Left ventricle myocardium inferior (tissue), 1 donor: ENCODE measurements around the gene RAB40C. TPM values are rescaled to one million over a fixed set of nuclear protein-coding genes. Genes with fewer than 3 reads are reported as not detected.

Source experiments
- DNase-seq: peaks from one replicate; pipeline ENCODE4 v3.0.0-alpha.2; 2020
- H3K27ac ChIP-seq: fragments of 200-600 bp; replicated peaks from 2 replicates; pipeline ENCODE4 v1.8.0; 2021
- H3K27me3 ChIP-seq: fragments of 200-600 bp; 2 replicates; pipeline ENCODE4 v1.8.0; 2021; ENCODE audit warnings: low read depth
- H3K36me3 ChIP-seq: fragments of 200-600 bp; 2 replicates; pipeline ENCODE4 v1.8.0; 2021
- H3K4me1 ChIP-seq: fragments of 200-600 bp; 2 replicates; pipeline ENCODE4 v1.8.0; 2021
- H3K4me3 ChIP-seq: fragments of 200-600 bp; 2 replicates; pipeline ENCODE4 v1.8.0; 2021; ENCODE audit warnings: mild to moderate bottlenecking, moderate library complexity
- H3K9me3 ChIP-seq: fragments of 200-600 bp; replicated peaks from 2 replicates; pipeline ENCODE4 v1.8.0; 2021
- CTCF ChIP-seq: fragments of 200-600 bp; IDR thresholded peaks from 2 replicates; pipeline ENCODE4 v1.8.0; 2021; ENCODE audit warnings: antibody characterized with exemption, mild to moderate bottlenecking, borderline replicate concordance
- intact Hi-C: fragments of 100-400 bp; cut with micrococcal nuclease; formaldehyde crosslinking; loops from one replicate; pipeline ENCODE4 v1.11.0; 2022
- total RNA-seq: library from RNA; stranded (reverse); fragmentation: NEBNext Ultra II Directional; extraction: Animal tissue kit (Norgen Biotek cat#: 25700); gene quantifications from one replicate; pipeline ENCODE4 v1.2.1, GENCODE V29; 2021
- donor health status: DM: no; HTN: yes; CAD: no; lungs with severe emphysema.

The RAB40C gene
- total RNA-seq, 1 donor from 2014 or later, result 10.3 TPM

DNA sequence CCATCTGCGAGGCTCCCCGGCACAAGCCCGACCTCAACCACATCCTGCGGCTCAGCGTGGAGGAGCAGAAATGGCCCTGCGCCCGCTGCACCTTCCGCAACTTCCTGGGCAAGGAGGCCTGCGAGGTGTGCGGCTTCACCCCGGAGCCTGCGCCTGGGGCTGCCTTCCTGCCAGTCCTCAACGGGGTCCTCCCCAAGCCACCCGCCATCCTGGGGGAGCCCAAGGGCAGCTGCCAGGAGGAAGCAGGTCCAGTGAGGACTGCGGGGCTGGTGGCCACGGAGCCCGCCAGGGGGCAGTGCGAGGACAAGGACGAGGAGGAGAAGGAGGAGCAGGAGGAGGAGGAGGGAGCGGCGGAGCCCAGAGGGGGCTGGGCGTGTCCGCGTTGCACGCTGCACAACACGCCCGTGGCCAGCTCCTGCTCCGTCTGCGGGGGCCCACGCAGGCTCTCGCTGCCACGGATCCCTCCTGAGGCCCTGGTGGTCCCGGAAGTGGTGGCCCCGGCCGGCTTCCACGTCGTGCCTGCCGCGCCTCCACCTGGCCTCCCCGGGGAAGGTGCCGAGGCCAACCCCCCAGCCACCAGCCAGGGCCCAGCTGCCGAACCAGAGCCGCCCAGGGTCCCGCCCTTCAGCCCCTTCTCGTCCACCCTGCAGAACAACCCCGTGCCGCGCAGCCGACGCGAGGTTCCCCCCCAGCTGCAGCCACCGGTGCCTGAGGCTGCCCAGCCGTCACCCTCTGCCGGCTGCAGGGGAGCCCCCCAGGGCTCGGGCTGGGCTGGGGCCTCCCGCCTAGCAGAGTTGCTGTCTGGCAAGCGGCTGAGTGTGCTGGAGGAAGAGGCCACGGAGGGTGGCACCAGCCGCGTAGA, 42.7 kb upstream of the RAB40C start:
- peak; percentile 68 for DNase-seq
- H3K4me1 ChIP-seq, result no peaks in the 10 kb centered on the region
- no peak overlapping the region for H3K4me3 ChIP-seq
- no peaks in the 10 kb centered on the region for H3K9me3 ChIP-seq
- peaks cover 40% of the 10 kb centered on the region for H3K36me3 ChIP-seq
- intact Hi-C loops, result no loop called here
- TF ChIP-seq CTCF, result peak; percentile 57
- H3K27me3 ChIP-seq, result no peaks in the 10 kb centered on the region
- no peak overlapping the region for H3K27ac ChIP-seq

GRCh38 chr16:548586-548985, 41.3 kb upstream of the RAB40C start:
- Histone ChIP-seq H3K4me3 (no peak overlapping the region), H3K9me3 (no peaks in the 10 kb centered on the region), H3K4me1 (no peaks in the 10 kb centered on the region), H3K27ac (no peak overlapping the region), H3K27me3 (no peaks in the 10 kb centered on the region), H3K36me3 (peaks cover 48% of the 10 kb centered on the region)
- DNase-seq, result no peak
- TF ChIP-seq CTCF, result no peak
- intact Hi-C loops, result no loop called here

DNA sequence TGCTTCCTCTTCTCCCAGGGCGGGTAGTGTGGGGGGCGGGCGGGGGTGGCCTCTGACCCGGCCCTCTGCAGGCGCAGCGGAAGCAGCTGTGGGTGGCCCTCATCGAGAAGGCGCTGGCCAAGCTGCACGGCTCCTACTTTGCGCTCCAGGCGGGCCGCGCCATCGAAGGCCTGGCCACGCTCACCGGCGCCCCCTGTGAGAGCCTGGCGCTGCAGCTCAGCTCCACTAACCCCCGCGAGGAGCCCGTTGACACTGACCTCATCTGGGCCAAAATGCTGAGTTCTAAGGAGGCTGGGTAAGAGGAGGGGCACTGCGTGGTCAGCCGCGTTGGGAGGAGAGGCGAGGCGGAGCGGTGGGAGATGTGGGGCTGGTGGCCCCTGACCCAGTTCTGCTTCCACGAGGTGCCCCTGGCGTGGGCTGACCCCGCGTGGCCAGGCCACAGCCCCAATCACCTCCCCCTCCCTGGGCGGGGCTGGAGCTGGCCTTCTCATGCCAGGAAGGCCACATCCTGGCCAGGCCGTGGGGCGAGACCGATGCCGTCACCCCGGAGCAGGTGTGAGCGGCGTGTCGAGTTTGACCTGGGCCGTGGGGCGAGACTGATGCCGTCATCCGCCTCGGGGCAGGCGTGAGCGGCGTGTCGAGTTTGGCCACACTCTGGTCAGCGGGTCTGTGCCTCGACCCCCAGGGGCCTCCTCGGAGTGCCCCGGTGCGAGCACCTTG, 40.2 kb upstream of the RAB40C start:
- DNase-seq, result no peak
- no peak overlapping the region for H3K27ac ChIP-seq
- no peak overlapping the region for H3K4me3 ChIP-seq
- H3K9me3 ChIP-seq, result no peaks in the 10 kb centered on the region
- intact Hi-C loops, result no loop called here
- TF ChIP-seq CTCF, result no peak
- no peaks in the 10 kb centered on the region for H3K4me1 ChIP-seq
- peaks cover 54% of the 10 kb centered on the region for H3K36me3 ChIP-seq
- no peaks in the 10 kb centered on the region for H3K27me3 ChIP-seq

DNA sequence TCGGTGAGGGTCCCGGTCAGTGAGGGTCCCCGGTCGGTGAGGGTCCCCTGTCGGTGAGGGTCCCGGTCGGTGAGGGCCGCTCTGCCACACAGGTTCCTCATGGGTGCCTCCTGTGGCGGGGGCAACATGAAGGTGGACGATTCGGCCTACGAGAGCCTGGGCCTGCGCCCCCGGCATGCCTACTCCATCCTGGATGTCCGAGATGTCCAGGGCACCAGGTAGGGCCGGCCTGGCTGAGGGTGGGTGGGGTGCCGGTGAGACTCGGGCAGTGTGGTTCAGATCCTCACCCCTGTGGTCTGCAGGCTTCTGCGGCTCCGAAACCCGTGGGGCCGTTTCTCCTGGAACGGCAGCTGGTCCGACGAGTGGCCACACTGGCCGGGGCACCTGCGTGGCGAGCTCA, 38.7 kb upstream of the RAB40C start:
- Histone ChIP-seq H3K27ac (no peak overlapping the region), H3K9me3 (no peaks in the 10 kb centered on the region), H3K36me3 (peaks cover 54% of the 10 kb centered on the region), H3K4me1 (no peaks in the 10 kb centered on the region), H3K4me3 (no peak overlapping the region), H3K27me3 (no peaks in the 10 kb centered on the region)
- TF ChIP-seq CTCF, result no peak
- no peak for DNase-seq
- intact Hi-C loops, result no loop called here

DNA sequence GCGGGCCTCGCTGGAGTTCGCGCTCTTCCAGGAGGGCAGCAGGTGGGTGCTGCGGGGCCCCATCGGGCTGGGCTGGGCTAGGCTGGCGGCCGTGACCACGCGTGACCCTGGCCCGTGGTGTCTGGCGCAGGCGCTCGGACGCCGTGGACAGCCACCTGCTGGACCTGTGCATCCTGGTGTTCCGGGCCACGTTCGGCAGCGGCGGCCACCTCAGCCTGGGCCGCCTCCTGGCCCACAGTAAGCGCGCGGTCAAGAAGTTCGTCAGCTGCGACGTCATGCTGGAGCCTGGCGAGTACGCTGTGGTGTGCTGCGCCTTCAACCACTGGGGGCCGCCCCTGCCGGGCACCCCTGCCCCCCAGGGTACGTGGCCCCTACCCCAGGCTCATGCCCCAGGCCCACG, 37.7 kb upstream of the RAB40C start:
- H3K36me3 ChIP-seq, result peaks cover 54% of the 10 kb centered on the region
- intact Hi-C loops, result no loop called here
- no peak overlapping the region for H3K4me3 ChIP-seq
- DNase-seq, result no peak
- H3K9me3 ChIP-seq, result no peaks in the 10 kb centered on the region
- no peak for TF ChIP-seq CTCF
- no peaks in the 10 kb centered on the region for H3K27me3 ChIP-seq
- H3K4me1 ChIP-seq, result no peaks in the 10 kb centered on the region
- no peak overlapping the region for H3K27ac ChIP-seq
